Osteoblast (primary cell): ENCODE results near the gene BLOC1S4. TPM values are rescaled to one million over a fixed set of nuclear protein-coding genes. Genes with fewer than 3 reads are reported as not detected.

Experiments used
- DNase-seq: peaks from one replicate; pipeline ENCODE4 v3.0.0; 2011; ENCODE audit warnings: low spot score, mixed read lengths; ENCODE audit not compliant: insufficient read length; ENCODE audit errors: missing footprints
- H2AFZ ChIP-seq: 2 replicates; pipeline ENCODE4 v1.6.0; 2011; ENCODE audit warnings: mild to moderate bottlenecking, low read length
- H3K27ac ChIP-seq: 2 replicates; pipeline ENCODE4 v1.5.1; 2011; ENCODE audit warnings: mild to moderate bottlenecking, low read depth, low read length, moderate library complexity
- H3K27me3 ChIP-seq: 2 replicates; pipeline ENCODE4 v1.6.0; 2012; ENCODE audit warnings: mild to moderate bottlenecking, control low read depth, inconsistent platforms, low read length, moderate library complexity; ENCODE audit not compliant: insufficient read depth
- H3K36me3 ChIP-seq: 2 replicates; pipeline ENCODE4 v1.5.1; 2011; ENCODE audit warnings: mild to moderate bottlenecking, low read length, control low read depth, moderate library complexity; ENCODE audit not compliant: insufficient read depth
- H3K4me1 ChIP-seq: 2 replicates; pipeline ENCODE4 v1.5.1; 2011; ENCODE audit warnings: mild to moderate bottlenecking, low read length, control low read depth, moderate library complexity; ENCODE audit not compliant: insufficient read depth
- H3K4me2 ChIP-seq: 2 replicates; pipeline ENCODE4 v1.6.0; 2011; ENCODE audit warnings: mild to moderate bottlenecking, low read length; ENCODE audit not compliant: insufficient read depth
- H3K4me3 ChIP-seq: fragments of 200-600 bp; sonication (generic); 3 replicates; pipeline ENCODE4 v1.5.1; 2012; ENCODE audit warnings: mild to moderate bottlenecking, low read length, inconsistent platforms; ENCODE audit not compliant: insufficient read depth
- H3K79me2 ChIP-seq: 2 replicates; pipeline ENCODE4 v1.6.0; 2012; ENCODE audit warnings: mild to moderate bottlenecking, low read length, control low read depth, inconsistent platforms; ENCODE audit not compliant: insufficient read depth
- H3K9me3 ChIP-seq: 2 replicates; pipeline ENCODE4 v1.5.1; 2011; ENCODE audit warnings: low read depth, low read length, control low read depth
- H4K20me1 ChIP-seq: 2 replicates; pipeline ENCODE4 v1.6.0; 2012; ENCODE audit warnings: mild to moderate bottlenecking, low read length, control low read depth; ENCODE audit not compliant: insufficient read depth
- CTCF ChIP-seq: IDR thresholded peaks from 2 replicates; pipeline ENCODE4 v1.5.1; 2011; ENCODE audit warnings: mild to moderate bottlenecking, low read depth, low read length, moderate library complexity; ENCODE audit errors: extremely low read depth
- total RNA-seq: library from RNA; depleted of rRNA; stranded (reverse); fragments of >200 nt; gene quantifications from 2 replicates; pipeline ENCODE4 v1.2.3, GENCODE V29; 2012

BLOC1S4 gene
- total RNA-seq, 1 donor, result 10.9 TPM

GRCh38 chr4:6751611-6752485, 35.9 kb downstream of the BLOC1S4 start:
- H3K4me1 ChIP-seq, result peaks cover 5% of the 10 kb centered on the region
- H3K4me2 ChIP-seq, result peak overlapping the region; percentile 41
- H3K27ac ChIP-seq, result no peak overlapping the region
- DNase-seq, result no peak
- no peaks in the 10 kb centered on the region for H3K9me3 ChIP-seq
- no peak overlapping the region for H3K4me3 ChIP-seq
- H3K27me3 ChIP-seq, result no peaks in the 10 kb centered on the region
- no peaks in the 10 kb centered on the region for H4K20me1 ChIP-seq
- H2AFZ ChIP-seq, result peak overlapping the region; percentile 76
- no peaks in the 10 kb centered on the region for H3K79me2 ChIP-seq
- no peaks in the 10 kb centered on the region for H3K36me3 ChIP-seq
- no peak for TF ChIP-seq CTCF

- Histone ChIP-seq H3K4me2 (no peak overlapping the region), H3K27ac (no peak overlapping the region), H3K4me1 (peaks cover 5% of the 10 kb centered on the region), H2AFZ (no peak overlapping the region), H3K27me3 (no peaks in the 10 kb centered on the region), H3K9me3 (no peaks in the 10 kb centered on the region), H3K79me2 (no peaks in the 10 kb centered on the region), H3K36me3 (no peaks in the 10 kb centered on the region), H4K20me1 (no peaks in the 10 kb centered on the region), H3K4me3 (no peak overlapping the region)
- TF ChIP-seq CTCF, result no peak
- peak; percentile 61 for DNase-seq
These were observed 36.5 kb downstream of the BLOC1S4 start for GRCh38 chr4:6752486-6752829.

- Histone ChIP-seq H2AFZ (no peak overlapping the region), H4K20me1 (no peaks in the 10 kb centered on the region), H3K4me2 (no peak overlapping the region), H3K36me3 (no peaks in the 10 kb centered on the region), H3K4me1 (peaks cover 5% of the 10 kb centered on the region), H3K9me3 (no peaks in the 10 kb centered on the region), H3K27me3 (no peaks in the 10 kb centered on the region), H3K79me2 (no peaks in the 10 kb centered on the region), H3K27ac (no peak overlapping the region), H3K4me3 (no peak overlapping the region)
- peak; percentile 42 for DNase-seq
- no peak for TF ChIP-seq CTCF
These were observed 37.2 kb downstream of the BLOC1S4 start for GRCh38 chr4:6753103-6753560.

- no peak overlapping the region for H2AFZ ChIP-seq
- no peaks in the 10 kb centered on the region for H3K79me2 ChIP-seq
- TF ChIP-seq CTCF, result no peak
- no peak overlapping the region for H3K4me3 ChIP-seq
- no peak overlapping the region for H3K4me2 ChIP-seq
- peaks cover 5% of the 10 kb centered on the region for H3K4me1 ChIP-seq
- no peak overlapping the region for H3K27ac ChIP-seq
- H3K27me3 ChIP-seq, result no peaks in the 10 kb centered on the region
- H4K20me1 ChIP-seq, result no peaks in the 10 kb centered on the region
- no peaks in the 10 kb centered on the region for H3K9me3 ChIP-seq
- DNase-seq, result peak; percentile 89
- no peaks in the 10 kb centered on the region for H3K36me3 ChIP-seq
These were observed 37.9 kb downstream of the BLOC1S4 start for GRCh38 chr4:6753891-6754290.
